ENCODE results near the gene FYB2. TPM values are rescaled to one million over a fixed set of nuclear protein-coding genes. Genes with fewer than 3 reads are reported as not detected.

Gene FYB2
- total RNA-seq, 4 donors from 2014 or later, result under 0.01 TPM; not detected in 3

DNA sequence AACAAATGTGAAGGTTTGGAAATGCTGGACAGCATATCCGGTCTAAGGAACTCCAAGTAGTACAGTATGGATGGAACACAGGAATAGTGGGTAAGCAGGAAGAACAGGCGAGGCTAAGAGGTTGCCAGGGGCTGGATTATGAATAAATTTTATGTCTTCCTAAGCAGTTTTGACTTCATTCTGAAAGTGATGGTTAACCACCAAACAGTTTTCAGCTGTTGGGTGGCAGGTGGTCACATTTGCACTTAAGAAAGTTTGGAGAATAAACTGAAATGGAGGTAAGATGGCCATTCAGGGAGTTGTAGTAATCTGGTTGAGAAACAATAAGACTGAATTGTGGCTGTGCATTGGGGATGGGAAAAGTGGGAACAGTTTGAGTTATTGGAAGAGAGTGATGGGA, 90.2 kb downstream of the FYB2 start:
- intact Hi-C loops (cut with DNase I), result no loop called here
- DNase-seq, result no peak
- no peak for TF ChIP-seq POLR2A (IDR thresholded peaks at IDR 0.05)
- Histone ChIP-seq H3K36me3 (no peaks in the 10 kb centered on the region), H3K9me3 (no peaks in the 10 kb centered on the region), H3K27me3 (peaks cover 0 to 20% (median 0%) of the 10 kb centered on the region in 4 donors), H3K4me3 (no peak overlapping the region), H3K4me1 (no peaks in the 10 kb centered on the region), H3K27ac (no peak overlapping the region)
- 70 to 74% methylated on average over 2 of the region's 2 CpGs for WGBS, 2 donors

DNA sequence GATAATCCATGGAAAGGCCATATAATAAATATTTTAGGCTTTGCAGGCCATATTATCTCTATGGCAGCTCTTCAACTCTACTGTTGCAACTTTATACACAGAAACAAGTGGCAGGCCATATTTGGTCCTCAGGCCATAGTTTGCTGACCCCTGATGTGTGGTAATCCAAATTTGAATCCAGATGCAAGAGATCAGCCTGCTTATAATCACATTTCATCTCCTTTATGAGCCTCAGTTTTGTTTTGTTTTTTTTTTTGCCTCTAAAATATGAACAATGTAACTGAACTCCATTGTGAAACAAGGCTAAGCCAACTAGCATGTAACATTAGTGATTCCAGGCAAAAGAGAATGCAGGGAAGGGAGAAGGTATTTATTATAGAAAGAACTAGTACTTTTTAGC, 92.5 kb downstream of the FYB2 start:
- no peaks in the 10 kb centered on the region for H3K36me3 ChIP-seq
- no peak overlapping the region for H3K27ac ChIP-seq
- intact Hi-C loops (cut with DNase I), result no loop called here
- no peaks in the 10 kb centered on the region for H3K9me3 ChIP-seq
- H3K27me3 ChIP-seq, result peaks cover 0 to 19% (median 0%) of the 10 kb centered on the region in 4 donors
- no peaks in the 10 kb centered on the region for H3K4me1 ChIP-seq
- DNase-seq, result no peak
- no peak for TF ChIP-seq POLR2A (IDR thresholded peaks at IDR 0.05)
- TF ChIP-seq, protein P1, sequence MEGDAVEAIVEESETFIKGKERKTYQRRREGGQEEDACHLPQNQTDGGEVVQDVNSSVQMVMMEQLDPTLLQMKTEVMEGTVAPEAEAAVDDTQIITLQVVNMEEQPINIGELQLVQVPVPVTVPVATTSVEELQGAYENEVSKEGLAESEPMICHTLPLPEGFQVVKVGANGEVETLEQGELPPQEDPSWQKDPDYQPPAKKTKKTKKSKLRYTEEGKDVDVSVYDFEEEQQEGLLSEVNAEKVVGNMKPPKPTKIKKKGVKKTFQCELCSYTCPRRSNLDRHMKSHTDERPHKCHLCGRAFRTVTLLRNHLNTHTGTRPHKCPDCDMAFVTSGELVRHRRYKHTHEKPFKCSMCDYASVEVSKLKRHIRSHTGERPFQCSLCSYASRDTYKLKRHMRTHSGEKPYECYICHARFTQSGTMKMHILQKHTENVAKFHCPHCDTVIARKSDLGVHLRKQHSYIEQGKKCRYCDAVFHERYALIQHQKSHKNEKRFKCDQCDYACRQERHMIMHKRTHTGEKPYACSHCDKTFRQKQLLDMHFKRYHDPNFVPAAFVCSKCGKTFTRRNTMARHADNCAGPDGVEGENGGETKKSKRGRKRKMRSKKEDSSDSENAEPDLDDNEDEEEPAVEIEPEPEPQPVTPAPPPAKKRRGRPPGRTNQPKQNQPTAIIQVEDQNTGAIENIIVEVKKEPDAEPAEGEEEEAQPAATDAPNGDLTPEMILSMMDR (IDR thresholded peaks at IDR 0.05), result no peak
- H3K4me3 ChIP-seq, result no peak overlapping the region

DNA sequence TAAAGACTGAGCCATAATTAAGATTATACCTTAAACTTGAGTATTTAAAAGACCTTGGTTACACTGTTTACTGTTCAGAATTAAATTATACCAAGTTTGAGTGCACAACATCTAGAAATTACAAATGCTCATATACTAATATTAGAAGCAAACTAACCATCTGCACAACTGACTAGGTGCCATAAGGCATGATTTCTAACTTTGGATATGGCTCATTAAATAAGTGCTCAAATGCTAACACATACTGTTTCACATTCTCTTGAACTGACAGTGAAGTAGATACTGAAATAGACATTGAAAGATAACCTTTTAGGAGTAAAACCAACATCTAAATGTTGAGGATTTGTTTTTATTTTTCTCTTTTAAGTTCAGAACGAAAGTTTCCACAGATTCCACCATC, 100.0 kb downstream of the FYB2 start:
- H3K4me3 ChIP-seq, result no peak overlapping the region
- H3K27me3 ChIP-seq, result no peaks in the 10 kb centered on the region
- no peak for DNase-seq
- H3K9me3 ChIP-seq, result no peaks in the 10 kb centered on the region
- TF ChIP-seq, protein P1 (IDR thresholded peaks at IDR 0.05), result no peak
- TF ChIP-seq POLR2A (IDR thresholded peaks at IDR 0.05), result no peak
- H3K4me1 ChIP-seq, result peaks cover 0 to 9% (median 0%) of the 10 kb centered on the region in 3 donors
- intact Hi-C loops (cut with DNase I), result no loop called here
- no peak overlapping the region for H3K27ac ChIP-seq
- no peaks in the 10 kb centered on the region for H3K36me3 ChIP-seq
- 43 to 74% methylated on average over 1 of the region's 1 CpG for WGBS, 2 donors

DNA sequence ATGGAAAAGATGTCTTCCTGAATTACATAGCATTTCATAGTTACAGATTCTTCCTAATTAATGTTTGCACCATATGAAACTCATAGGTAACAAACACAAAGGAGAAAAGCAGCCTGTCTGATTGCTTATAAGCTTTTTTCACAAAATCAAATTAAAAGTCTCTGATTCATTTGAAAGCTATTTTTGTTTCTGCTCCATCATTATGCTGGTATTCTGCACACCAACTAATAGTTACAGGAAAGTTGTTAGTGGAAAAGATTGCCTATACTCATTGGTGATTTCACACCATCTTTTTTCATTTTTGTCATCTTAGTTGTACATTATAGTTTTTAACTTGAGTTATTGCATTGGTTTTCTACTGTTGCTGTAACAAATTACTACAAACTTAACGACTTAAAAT, 104.0 kb downstream of the FYB2 start:
- 48 to 50% methylated on average over 1 of the region's 1 CpG for WGBS, 2 donors
- no peak for TF ChIP-seq POLR2A (IDR thresholded peaks at IDR 0.05)
- TF ChIP-seq, protein P1 (IDR thresholded peaks at IDR 0.05), result no peak
- intact Hi-C loops (cut with DNase I), result no loop called here
- Histone ChIP-seq H3K27me3 (no peaks in the 10 kb centered on the region), H3K36me3 (no peaks in the 10 kb centered on the region), H3K4me1 (peaks cover 0 to 20% (median 0%) of the 10 kb centered on the region in 3 donors), H3K4me3 (no peak overlapping the region), H3K27ac (peak overlapping the region in 1 of 4 donors; percentile 40), H3K9me3 (no peaks in the 10 kb centered on the region)
- DNase-seq, result no peak

DNA sequence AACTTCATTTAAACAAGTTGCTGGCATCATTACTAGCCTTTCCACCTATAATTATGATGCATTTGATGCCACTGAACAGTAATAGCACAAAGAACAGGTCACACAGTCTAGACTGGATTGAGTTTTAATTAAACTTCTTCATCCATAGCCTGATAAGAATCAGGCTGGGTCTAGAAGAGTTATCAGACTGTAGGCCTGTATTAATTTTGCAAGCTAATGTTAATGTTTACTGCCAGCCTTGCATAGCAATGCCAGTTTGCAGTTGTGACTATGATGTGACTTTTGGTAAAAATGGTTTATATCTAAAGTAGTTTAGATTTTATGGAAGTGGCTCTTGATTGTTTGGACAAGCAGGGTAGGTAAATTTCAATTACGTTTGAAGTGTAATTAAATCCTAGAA, 106.1 kb downstream of the FYB2 start:
- no peaks in the 10 kb centered on the region for H3K36me3 ChIP-seq
- H3K27me3 ChIP-seq, result no peaks in the 10 kb centered on the region
- H3K4me1 ChIP-seq, result peaks cover 0 to 38% (median 0%) of the 10 kb centered on the region in 3 donors
- no peak overlapping the region for H3K27ac ChIP-seq
- 73 to 96% methylated on average over 1 of the region's 1 CpG for WGBS, 2 donors
- no peak overlapping the region for H3K4me3 ChIP-seq
- H3K9me3 ChIP-seq, result no peaks in the 10 kb centered on the region
- intact Hi-C loops (cut with DNase I), result no loop called here
- no peak for DNase-seq
- TF ChIP-seq, protein P1 (IDR thresholded peaks at IDR 0.05), result no peak
- no peak for TF ChIP-seq POLR2A (IDR thresholded peaks at IDR 0.05)

DNA sequence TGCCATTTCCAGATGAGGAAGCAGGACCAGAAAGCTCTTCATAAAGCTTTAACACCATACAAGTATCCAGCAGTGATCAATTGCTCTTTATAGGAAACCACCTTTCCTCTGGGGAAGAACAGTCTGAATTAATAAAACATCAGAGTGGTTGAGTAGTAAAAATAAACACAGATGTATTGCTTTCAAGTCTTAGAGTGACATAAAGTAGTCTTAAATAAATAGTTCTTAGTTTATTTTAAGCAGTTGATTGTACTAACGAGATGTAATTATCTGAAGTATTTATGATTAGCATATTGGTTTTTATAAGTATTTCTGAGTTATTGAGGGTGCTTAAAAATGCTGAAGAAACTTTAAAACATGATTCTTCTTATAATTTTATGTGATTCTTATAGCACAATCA, 107.1 kb downstream of the FYB2 start:
- H3K36me3 ChIP-seq, result no peaks in the 10 kb centered on the region
- H3K4me3 ChIP-seq, result no peak overlapping the region
- WGBS, 2 donors, result 65 to 79% methylated on average over 1 of the region's 1 CpG
- H3K9me3 ChIP-seq, result no peaks in the 10 kb centered on the region
- intact Hi-C loops (cut with DNase I), result no loop called here
- no peak for DNase-seq
- peaks cover 0 to 38% (median 0%) of the 10 kb centered on the region in 3 donors for H3K4me1 ChIP-seq
- no peak overlapping the region for H3K27ac ChIP-seq
- TF ChIP-seq, protein P1 (IDR thresholded peaks at IDR 0.05), result no peak
- no peak for TF ChIP-seq POLR2A (IDR thresholded peaks at IDR 0.05)
- no peaks in the 10 kb centered on the region for H3K27me3 ChIP-seq

All from esophagus squamous epithelium (tissue), 5 donors.